Activated CD4-positive, alpha-beta T cell treated with anti-CD3 and anti-CD28 coated beads for 4 hours (primary cell): Measurements from ENCODE around the gene FAR1.
"Not testable (repeated sequence)": the region's sequence is repeated elsewhere in the genome, so short reads cannot be mapped to it uniquely, and the experiment has no call there.

ENCODE experiments used
- DNase-seq, 2 donors: peaks; one replicate each; pipeline ENCODE4 v3.0.0-alpha.2; 2020

FAR1 gene

GRCh38 chr11:13668102-13668956 is at the start of gene FAR1:
TSS of gene FAR1 (plus strand) at chr11:13668668. CDS start at chr11:13694766, 26,098 bp downstream.
- peak; percentile 91 to 94 for DNase-seq

- no peak for DNase-seq
These were observed 48.4 kb upstream of the FAR1 start for GRCh38 chr11:13620063-13620462.

GRCh38 chr11:13626818-13627217 is 41.6 kb upstream of the FAR1 start:
- DNase-seq: not testable (repeated sequence)

GRCh38 chr11:13628634-13629033 is 39.8 kb upstream of the FAR1 start:
- DNase-seq: not testable (repeated sequence)

GRCh38 chr11:13629779-13630178 is 38.7 kb upstream of the FAR1 start:
- no peak for DNase-seq

GRCh38 chr11:13635290-13635689 is 33.2 kb upstream of the FAR1 start:
- DNase-seq: no peak

GRCh38 chr11:13635804-13636203 is 32.7 kb upstream of the FAR1 start:
- no peak for DNase-seq

- DNase-seq: no peak
These were observed 31.1 kb upstream of the FAR1 start for GRCh38 chr11:13637125-13638069.

GRCh38 chr11:13638422-13638821 is 30.0 kb upstream of the FAR1 start:
- no peak for DNase-seq

- no peak for DNase-seq
These were observed 23.3 kb upstream of the FAR1 start for GRCh38 chr11:13644997-13645687.

GRCh38 chr11:13647391-13647790 is 21.1 kb upstream of the FAR1 start:
- no peak for DNase-seq

- DNase-seq: no peak
These were observed 18.8 kb upstream of the FAR1 start for GRCh38 chr11:13649619-13650018.

GRCh38 chr11:13651515-13651914 is 17.0 kb upstream of the FAR1 start:
- not testable (repeated sequence) for DNase-seq

- no peak for DNase-seq
These were observed 7.3 kb upstream of the FAR1 start for GRCh38 chr11:13661074-13661623.

GRCh38 chr11:13663631-13664071 is 4.8 kb upstream of the FAR1 start:
- no peak for DNase-seq

GRCh38 chr11:13664351-13664750 is 4.1 kb upstream of the FAR1 start:
- DNase-seq: no peak

GRCh38 chr11:13666708-13667107 is 1.8 kb upstream of the FAR1 start:
- no peak for DNase-seq

GRCh38 chr11:13667245-13667644 is 1.2 kb upstream of the FAR1 start:
- DNase-seq: no peak

GRCh38 chr11:13667795-13668101 is 720 bp upstream of the FAR1 start:
- DNase-seq: no peak

- peak; percentile 47 to 51 for DNase-seq
These were observed 571 bp downstream of the FAR1 start for GRCh38 chr11:13668957-13669521.

- no peak for DNase-seq
These were observed 1.3 kb downstream of the FAR1 start for GRCh38 chr11:13669544-13670488.
